HG03460 (cell line): Measurements from ENCODE around the gene RPF1.
"Not testable (repeated sequence)": the region's sequence is repeated elsewhere in the genome, so short reads cannot be mapped to it uniquely, and the experiment has no call there.

Experiments used
- ATAC-seq: cut with Tn5 transposase; IDR thresholded peaks from one replicate; pipeline ENCODE4 v1.9.1; 2021; ENCODE audit not compliant: unreplicated experiment

RPF1 gene

GRCh38 chr1:84478876-84479868, at the start of gene RPF1:
TSS of gene RPF1 (plus strand) at chr1:84479266. CDS start at chr1:84479282, 16 bp downstream.
- peak; percentile 94 for ATAC-seq

- ATAC-seq = no peak
Measured at GRCh38 chr1:84430546-84430945, 48.5 kb upstream of the RPF1 start.

GRCh38 chr1:84433258-84434080, 45.6 kb upstream of the RPF1 start:
- ATAC-seq = peak; percentile 41

- no peak for ATAC-seq
Measured at GRCh38 chr1:84434081-84434769, 44.8 kb upstream of the RPF1 start.

- ATAC-seq = no peak
Measured at GRCh38 chr1:84434801-84435549, 44.1 kb upstream of the RPF1 start.

GRCh38 chr1:84436876-84437655, 42.0 kb upstream of the RPF1 start:
- ATAC-seq = peak; percentile 50

GRCh38 chr1:84442256-84442655, 36.8 kb upstream of the RPF1 start:
- peak; percentile 94 for ATAC-seq

- peak; percentile 18 for ATAC-seq
Measured at GRCh38 chr1:84442747-84443646, 36.1 kb upstream of the RPF1 start.

- not testable (repeated sequence) for ATAC-seq
Measured at GRCh38 chr1:84448704-84449103, 30.4 kb upstream of the RPF1 start.

GRCh38 chr1:84450910-84451309, 28.2 kb upstream of the RPF1 start:
- no peak for ATAC-seq

GRCh38 chr1:84452436-84452835, 26.6 kb upstream of the RPF1 start:
- ATAC-seq = no peak

GRCh38 chr1:84462118-84462517, 16.9 kb upstream of the RPF1 start:
- ATAC-seq = no peak

- ATAC-seq = no peak
Measured at GRCh38 chr1:84467298-84467697, 11.8 kb upstream of the RPF1 start.

GRCh38 chr1:84476225-84476624, 2.8 kb upstream of the RPF1 start:
- no peak for ATAC-seq

- no peak for ATAC-seq
Measured at GRCh38 chr1:84479998-84480397, 932 bp downstream of the RPF1 start.

- ATAC-seq = no peak
Measured at GRCh38 chr1:84480650-84481049, 1.6 kb downstream of the RPF1 start.

GRCh38 chr1:84481317-84481716, 2.3 kb downstream of the RPF1 start:
- no peak for ATAC-seq

- no peak for ATAC-seq
Measured at GRCh38 chr1:84488107-84488506, 9.0 kb downstream of the RPF1 start.

GRCh38 chr1:84489766-84490165, 10.7 kb downstream of the RPF1 start:
- no peak for ATAC-seq
